ENCODE results near the gene SMIM36. TPM values are rescaled to one million over a fixed set of nuclear protein-coding genes. Genes with fewer than 3 reads are reported as not detected.

Gene SMIM36
- total RNA-seq, 1 donor from 2014 or later = not detected

GRCh38 chr17:55500103-55500502 is 11.1 kb downstream of the SMIM36 start:
- H3K4me1 Mint-ChIP-seq (ENCODE audit: low read depth) = no peaks in the 10 kb centered on the region
- H3K4me3 Mint-ChIP-seq (ENCODE audit: unreplicated experiment) = no peak overlapping the region
- no peak for DNase-seq (ENCODE audit: low spot score)
- H3K9me3 Mint-ChIP-seq (ENCODE audit: low read depth) = no peaks in the 10 kb centered on the region
- TF ChIP-seq CTCF (IDR thresholded peaks at IDR 0.05) = no peak
- H3K27me3 Mint-ChIP-seq (ENCODE audit: low read depth) = peaks cover 3% of the 10 kb centered on the region
- no peak overlapping the region for H3K27ac Mint-ChIP-seq (ENCODE audit: unreplicated experiment)
- no peaks in the 10 kb centered on the region for H3K36me3 Mint-ChIP-seq (ENCODE audit: low read depth)

GRCh38 chr17:55496094-55496881 is 15.0 kb downstream of the SMIM36 start:
- Mint-ChIP-seq H3K36me3 (ENCODE audit: low read depth) (no peaks in the 10 kb centered on the region), H3K27me3 (ENCODE audit: low read depth) (peaks cover 8% of the 10 kb centered on the region), H3K4me3 (ENCODE audit: unreplicated experiment) (no peak overlapping the region), H3K9me3 (ENCODE audit: low read depth) (no peaks in the 10 kb centered on the region), H3K27ac (ENCODE audit: unreplicated experiment) (no peak overlapping the region), H3K4me1 (ENCODE audit: low read depth) (no peaks in the 10 kb centered on the region)
- DNase-seq (ENCODE audit: low spot score) = no peak
- TF ChIP-seq CTCF (IDR thresholded peaks at IDR 0.05) = no peak

- no peak for DNase-seq (ENCODE audit: low spot score)
- no peak for TF ChIP-seq CTCF (IDR thresholded peaks at IDR 0.05)
- H3K36me3 Mint-ChIP-seq (ENCODE audit: low read depth) = no peaks in the 10 kb centered on the region
- H3K4me1 Mint-ChIP-seq (ENCODE audit: low read depth) = no peaks in the 10 kb centered on the region
- no peak overlapping the region for H3K27ac Mint-ChIP-seq (ENCODE audit: unreplicated experiment)
- H3K27me3 Mint-ChIP-seq (ENCODE audit: low read depth) = peaks cover 8% of the 10 kb centered on the region
- no peaks in the 10 kb centered on the region for H3K9me3 Mint-ChIP-seq (ENCODE audit: low read depth)
- H3K4me3 Mint-ChIP-seq (ENCODE audit: unreplicated experiment) = no peak overlapping the region
Measured at GRCh38 chr17:55495239-55495638, 16.0 kb downstream of the SMIM36 start.

GRCh38 chr17:55492781-55493341 is 18.4 kb downstream of the SMIM36 start:
- no peak overlapping the region for H3K4me3 Mint-ChIP-seq (ENCODE audit: unreplicated experiment)
- TF ChIP-seq CTCF (IDR thresholded peaks at IDR 0.05) = no peak
- H3K9me3 Mint-ChIP-seq (ENCODE audit: low read depth) = no peaks in the 10 kb centered on the region
- no peaks in the 10 kb centered on the region for H3K36me3 Mint-ChIP-seq (ENCODE audit: low read depth)
- H3K4me1 Mint-ChIP-seq (ENCODE audit: low read depth) = no peaks in the 10 kb centered on the region
- H3K27me3 Mint-ChIP-seq (ENCODE audit: low read depth) = peaks cover 8% of the 10 kb centered on the region
- H3K27ac Mint-ChIP-seq (ENCODE audit: unreplicated experiment) = no peak overlapping the region
- DNase-seq (ENCODE audit: low spot score) = no peak

- no peak for TF ChIP-seq CTCF (IDR thresholded peaks at IDR 0.05)
- H3K4me1 Mint-ChIP-seq (ENCODE audit: low read depth) = no peaks in the 10 kb centered on the region
- no peaks in the 10 kb centered on the region for H3K9me3 Mint-ChIP-seq (ENCODE audit: low read depth)
- H3K27ac Mint-ChIP-seq (ENCODE audit: unreplicated experiment) = no peak overlapping the region
- no peak for DNase-seq (ENCODE audit: low spot score)
- H3K4me3 Mint-ChIP-seq (ENCODE audit: unreplicated experiment) = no peak overlapping the region
- H3K27me3 Mint-ChIP-seq (ENCODE audit: low read depth) = peaks cover 4% of the 10 kb centered on the region
- H3K36me3 Mint-ChIP-seq (ENCODE audit: low read depth) = no peaks in the 10 kb centered on the region
Measured at GRCh38 chr17:55490376-55490775, 20.9 kb downstream of the SMIM36 start.
